WERI-Rb-1 (cell line): ENCODE results near the gene EVPLL.
"Not testable (repeated sequence)": the region's sequence is repeated elsewhere in the genome, so short reads cannot be mapped to it uniquely, and the experiment has no call there.

Source experiments
- DNase-seq: peaks from one replicate; pipeline ENCODE4 v3.0.0-alpha.2; 2020
- H3K27ac ChIP-seq: fragments of 250-450 bp; sonication (Bioruptor Pico); 2 replicates; pipeline ENCODE4 v1.5.1; 2020; ENCODE audit warnings: mild to moderate bottlenecking, moderate library complexity
- H3K27me3 ChIP-seq: fragments of 250-450 bp; sonication (Bioruptor Pico); 2 replicates; pipeline ENCODE4 v1.5.1; 2021; ENCODE audit warnings: mild to moderate bottlenecking, low read depth, moderate library complexity; ENCODE audit not compliant: insufficient read depth, severe bottlenecking
- H3K36me3 ChIP-seq: fragments of 250-450 bp; sonication (Bioruptor Pico); 2 replicates; pipeline ENCODE4 v1.5.1; 2020; ENCODE audit warnings: mild to moderate bottlenecking, moderate library complexity
- H3K4me3 ChIP-seq: 2 replicates; pipeline ENCODE4 v1.5.1; 2011; ENCODE audit warnings: low read depth, mild to moderate bottlenecking, control low read depth, low read length
- H3K9me3 ChIP-seq: fragments of 250-450 bp; sonication (Bioruptor Pico); 2 replicates; pipeline ENCODE4 v1.5.1; 2021; ENCODE audit warnings: mild to moderate bottlenecking, moderate library complexity; ENCODE audit not compliant: severe bottlenecking

The EVPLL gene

GRCh38 chr17:18403166-18403565, 25.6 kb downstream of the EVPLL start:
- not testable (repeated sequence) for H3K27me3 ChIP-seq, H3K36me3 ChIP-seq, H3K4me3 ChIP-seq, H3K27ac ChIP-seq, DNase-seq, H3K9me3 ChIP-seq

GRCh38 chr17:18403604-18404003, 26.0 kb downstream of the EVPLL start:
- H3K36me3 ChIP-seq, H3K27ac ChIP-seq, H3K4me3 ChIP-seq, H3K9me3 ChIP-seq, H3K27me3 ChIP-seq, DNase-seq: not testable (repeated sequence)

- not testable (repeated sequence) for DNase-seq, H3K27ac ChIP-seq, H3K9me3 ChIP-seq, H3K36me3 ChIP-seq, H3K4me3 ChIP-seq, H3K27me3 ChIP-seq
These were observed 31.3 kb downstream of the EVPLL start for GRCh38 chr17:18408906-18409305.

- not testable (repeated sequence) for H3K9me3 ChIP-seq, DNase-seq, H3K27me3 ChIP-seq, H3K27ac ChIP-seq, H3K36me3 ChIP-seq, H3K4me3 ChIP-seq
These were observed 31.7 kb downstream of the EVPLL start for GRCh38 chr17:18409321-18409720.

GRCh38 chr17:18410736-18411135, 33.2 kb downstream of the EVPLL start:
- peak; percentile 30 for DNase-seq
- H3K9me3 ChIP-seq, H3K27ac ChIP-seq, H3K36me3 ChIP-seq, H3K27me3 ChIP-seq: not testable (repeated sequence)
- H3K4me3 ChIP-seq: peak overlapping the region; percentile 58

- Histone ChIP-seq H3K4me3 (peak overlapping the region; percentile 58), H3K27ac (peak overlapping the region; percentile 90)
These were observed 33.8 kb downstream of the EVPLL start for GRCh38 chr17:18411377-18411864.

GRCh38 chr17:18412001-18412538, 34.5 kb downstream of the EVPLL start:
- H3K4me3 ChIP-seq: peak overlapping the region; percentile 58
- H3K27me3 ChIP-seq, DNase-seq, H3K36me3 ChIP-seq, H3K9me3 ChIP-seq, H3K27ac ChIP-seq: not testable (repeated sequence)

More at GRCh38 chr17:18411377-18411864, 33.8 kb downstream of the EVPLL start:
- DNase-seq: peak; percentile 39
- not testable (repeated sequence) for H3K9me3 ChIP-seq, H3K36me3 ChIP-seq, H3K27me3 ChIP-seq

- not testable (repeated sequence) for DNase-seq, H3K4me3 ChIP-seq, H3K36me3 ChIP-seq, H3K27me3 ChIP-seq, H3K9me3 ChIP-seq, H3K27ac ChIP-seq
These were observed 43.9 kb downstream of the EVPLL start for GRCh38 chr17:18421521-18421920.

- not testable (repeated sequence) for H3K4me3 ChIP-seq, H3K27ac ChIP-seq, H3K36me3 ChIP-seq, H3K9me3 ChIP-seq, DNase-seq, H3K27me3 ChIP-seq
These were observed 44.9 kb downstream of the EVPLL start for GRCh38 chr17:18422464-18422863.

- H3K36me3 ChIP-seq, H3K27ac ChIP-seq, DNase-seq, H3K27me3 ChIP-seq, H3K9me3 ChIP-seq, H3K4me3 ChIP-seq: not testable (repeated sequence)
These were observed 45.4 kb downstream of the EVPLL start for GRCh38 chr17:18423015-18423414.

- not testable (repeated sequence) for H3K27ac ChIP-seq, DNase-seq, H3K9me3 ChIP-seq, H3K36me3 ChIP-seq, H3K4me3 ChIP-seq, H3K27me3 ChIP-seq
These were observed 48.0 kb downstream of the EVPLL start for GRCh38 chr17:18425593-18425992.

- not testable (repeated sequence) for H3K27ac ChIP-seq, H3K9me3 ChIP-seq, H3K36me3 ChIP-seq, DNase-seq, H3K27me3 ChIP-seq, H3K4me3 ChIP-seq
These were observed 49.1 kb downstream of the EVPLL start for GRCh38 chr17:18426639-18427038.

- not testable (repeated sequence) for DNase-seq, H3K4me3 ChIP-seq, H3K27me3 ChIP-seq, H3K36me3 ChIP-seq, H3K9me3 ChIP-seq, H3K27ac ChIP-seq
These were observed 54.6 kb downstream of the EVPLL start for GRCh38 chr17:18432206-18432605.
